GM12878 (cell line): ENCODE data around the gene PAK6. TPM values are rescaled to one million over a fixed set of nuclear protein-coding genes. Genes with fewer than 3 reads are reported as not detected.

Experiments
- ATAC-seq: fragments of 200-7000 bp; cut with Tn5 transposase; 3 replicates; pipeline ENCODE4 v1.9.1; 2020; ENCODE audit warnings: mild to moderate bottlenecking, moderate library complexity
- BruUV-seq: library from RNA; stranded (reverse); fragments of 400-500 nt; replicated peaks from 2 replicates; lab custom pipeline; 2021; lab: Mats Ljungman, UMichigan
- CTCF ChIA-PET: fragments of 300-600 bp; sonication (Branson Sonifier 250); formaldehyde crosslinking; extraction: SDS; loops from one replicate; lab custom pipeline; 2021; ENCODE audit warnings: inconsistent platforms; lab: Yijun Ruan, JAX
- POLR2A ChIA-PET: fragments of 350-600 bp; formaldehyde crosslinking; extraction: SDS; loops from one replicate; lab custom pipeline; 2021; ENCODE audit warnings: inconsistent platforms; lab: Charles Lee
- RAD21 ChIA-PET: fragments of 300-600 bp; sonication (Branson Sonifier 250); formaldehyde crosslinking; loops from one replicate; lab custom pipeline; 2023; ENCODE audit warnings: antibody characterized with exemption; ENCODE audit not compliant: unreplicated experiment; lab: Charles Lee
- SMC1A ChIA-PET: fragments of 300-600 bp; sonication (Branson Sonifier 250); formaldehyde crosslinking; loops from one replicate; lab custom pipeline; 2023; ENCODE audit not compliant: unreplicated experiment, uncharacterized antibody; lab: Charles Lee
- DNase-seq: peaks from one replicate; pipeline ENCODE4 v3.0.0-alpha.2; 2011; ENCODE audit warnings: low read depth, low spot score
- FAIRE-seq: peaks from 3 replicates; lab custom pipeline; 2011; peaks lifted over from hg19 to GRCh38; lab: Jason Lieb, UNC
- H2AFZ ChIP-seq: 2 replicates; pipeline ENCODE4 v1.6.0; 2011; ENCODE audit warnings: low read depth, low read length, control low read depth; ENCODE audit not compliant: control insufficient read depth
- H3K27ac ChIP-seq: 2 replicates; pipeline ENCODE4 v1.5.1; 2011; ENCODE audit warnings: control low read depth; ENCODE audit not compliant: control insufficient read depth, insufficient read depth
- H3K27me3 ChIP-seq, 2 experiments: replicated peaks in 1 of 2; 2 replicates each; pipeline versions ENCODE4 v1.6.0 to v1.6.1; 2011; ENCODE audit warnings: low read length in 1 of 2; ENCODE audit not compliant: control insufficient read depth in 2 of 2, insufficient read depth in 2 of 2
- H3K36me3 ChIP-seq, 2 experiments: 2 replicates each; pipeline ENCODE4 v1.5.1; 2011; ENCODE audit warnings: low read length in 1 of 2; ENCODE audit not compliant: control insufficient read depth in 2 of 2, insufficient read depth in 2 of 2
- H3K4me1 ChIP-seq: 2 replicates; pipeline ENCODE4 v1.6.1; 2011; ENCODE audit warnings: mild to moderate bottlenecking, low read length, moderate library complexity, mixed read lengths; ENCODE audit not compliant: control insufficient read depth, insufficient read depth
- H3K4me2 ChIP-seq: 2 replicates; pipeline ENCODE4 v1.6.0; 2011; ENCODE audit warnings: control low read depth; ENCODE audit not compliant: control insufficient read depth, insufficient read depth
- H3K4me3 ChIP-seq: fragments of 200-600 bp; sonication (generic); 2 replicates; pipeline ENCODE4 v1.5.1; 2016
- H3K79me2 ChIP-seq: 2 replicates; pipeline ENCODE4 v1.6.0; 2011; ENCODE audit warnings: low read length; ENCODE audit not compliant: control insufficient read depth, insufficient read depth
- H3K9ac ChIP-seq: 2 replicates; pipeline ENCODE4 v1.8.0; 2011; ENCODE audit warnings: low read length, control low read depth, mixed read lengths; ENCODE audit not compliant: control insufficient read depth, insufficient read depth
- H3K9me3 ChIP-seq: replicated peaks from 3 replicates; pipeline ENCODE4 v1.5.1; 2011; ENCODE audit warnings: mild to moderate bottlenecking, low read length; ENCODE audit not compliant: control insufficient read depth, insufficient read depth
- H4K20me1 ChIP-seq: 2 replicates; pipeline ENCODE4 v1.6.0; 2011; ENCODE audit not compliant: control insufficient read depth, insufficient read depth
- BACH1 ChIP-seq: fragments of 450-650 bp; IDR thresholded peaks from 2 replicates; pipeline ENCODE4 v1.6.1; 2017; ENCODE audit warnings: mild to moderate bottlenecking, borderline replicate concordance
- BMI1 ChIP-seq: fragments of 450-650 bp; IDR thresholded peaks from 2 replicates; pipeline ENCODE4 v1.6.1; 2016; ENCODE audit warnings: mild to moderate bottlenecking, moderate library complexity, borderline replicate concordance
- CHD1 ChIP-seq: IDR thresholded peaks from 2 replicates; pipeline ENCODE4 v1.6.1; 2012; ENCODE audit warnings: low read depth, low read length, improper control_type of control experiment
- GABPA ChIP-seq: IDR thresholded peaks from 2 replicates; pipeline ENCODE4 v1.6.1; 2014; ENCODE audit warnings: antibody characterized with exemption, low read depth, mild to moderate bottlenecking, inconsistent platforms
- NFIC ChIP-seq: IDR thresholded peaks from 2 replicates; pipeline ENCODE4 v1.6.1; 2012; ENCODE audit warnings: low read depth, mild to moderate bottlenecking, inconsistent platforms, low read length, moderate library complexity
- NRF1 ChIP-seq: conservative IDR thresholded peaks from 2 replicates; pipeline ENCODE4 v1.6.1; 2011; ENCODE audit warnings: mild to moderate bottlenecking, low read depth, low read length, improper control_type of control experiment
- POLR2AphosphoS5 ChIP-seq: IDR thresholded peaks from 2 replicates; pipeline ENCODE4 v1.6.1; 2011; ENCODE audit warnings: mild to moderate bottlenecking, low read length, inconsistent platforms
- RB1 ChIP-seq: fragments of 450-650 bp; formaldehyde crosslinking; IDR thresholded peaks from 2 replicates; pipeline ENCODE4 v1.6.1; 2017; ENCODE audit warnings: mild to moderate bottlenecking, borderline replicate concordance
- YBX1 ChIP-seq: fragments of 450-650 bp; IDR thresholded peaks from 2 replicates; pipeline ENCODE4 v1.6.1; 2016; ENCODE audit warnings: antibody characterized with exemption
- ZNF24 ChIP-seq: fragments of 450-650 bp; IDR thresholded peaks from 2 replicates; pipeline ENCODE4 v1.6.1; 2017; ENCODE audit warnings: antibody characterized with exemption, mild to moderate bottlenecking
- ZNF274 ChIP-seq: IDR thresholded peaks from one replicate; pipeline ENCODE4 v1.8.0; 2011; ENCODE audit not compliant: insufficient read length, insufficient read depth
- WGBS: methylation state at CpG from one replicate; pipeline ENCODE4 v1.1.6; 2016; ENCODE audit warnings: low lambda C conversion rate; ENCODE audit not compliant: insufficient replicate concordance, insufficient coverage; ENCODE audit errors: missing lambda C conversion rate; 5-methylcytosine and 5-hydroxymethylcytosine counted together
- in situ Hi-C: fragments of 300-500 bp; cut with MboI; formaldehyde crosslinking; loops from 9 replicates; pipeline ENCODE4 v1.14.3; 2018; ENCODE audit warnings: mixed read lengths
- intact Hi-C: fragments of 100-400 bp; cut with micrococcal nuclease; formaldehyde crosslinking; loops from one replicate; pipeline ENCODE4 v1.14.2; 2022; ENCODE audit not compliant: unreplicated experiment
- polyA plus RNA-seq, 11 experiments: library from polyadenylated mRNA; depleted of rRNA in 4 of 11; unstranded in 6 of 11; stranded (reverse) in 5 of 11; fragments of >200 nt; fragmentation: Nextera tagmentation in 4 of 11; fragmentation: Illumina TruSeq in 1 of 11; extraction: Ambion mirVana in 4 of 11; extraction: Trizol in 1 of 11; gene quantifications; 1 replicate in 1 of 11; 2 replicates in 10 of 11; pipeline versions ENCODE4 v1.2.1 to v1.2.3, GENCODE V29; 2011 to 2016; ENCODE audit warnings: inconsistent platforms in 2 of 11, missing spikeins in 2 of 11, low read depth in 1 of 11
- total RNA-seq, 4 experiments: library from RNA; depleted of rRNA in 3 of 4; stranded (reverse); fragments of >200 nt in 3 of 4; fragmentation: Illumina TruSeq in 1 of 4; extraction: Trizol in 1 of 4; gene quantifications; 2 replicates each; pipeline versions ENCODE4 v1.2.1 to v1.2.3, GENCODE V29; 2013 to 2021
- TF ChIP-seq, protein P1 (sequence below): fragments of 450-650 bp; IDR thresholded peaks from 2 replicates; pipeline ENCODE4 v1.6.1; 2017; ENCODE audit warnings: mild to moderate bottlenecking, moderate library complexity
- TF ChIP-seq, protein P2 (sequence below): fragments of 450-650 bp; IDR thresholded peaks from 2 replicates; pipeline ENCODE4 v1.6.1; 2014; ENCODE audit warnings: mild to moderate bottlenecking
- TF ChIP-seq, protein P3 (sequence below): fragments of 450-650 bp; IDR thresholded peaks from 2 replicates; pipeline ENCODE4 v1.6.1; 2016; ENCODE audit warnings: mild to moderate bottlenecking

The PAK6 gene
- total and polyA plus RNA-seq, 10 of the 15 experiments (the other 5 are each of a cell fraction or from before 2014, with no cell fraction given), result 0.07 to 0.92 (median 0.31) TPM; not detected in 2

DNA sequence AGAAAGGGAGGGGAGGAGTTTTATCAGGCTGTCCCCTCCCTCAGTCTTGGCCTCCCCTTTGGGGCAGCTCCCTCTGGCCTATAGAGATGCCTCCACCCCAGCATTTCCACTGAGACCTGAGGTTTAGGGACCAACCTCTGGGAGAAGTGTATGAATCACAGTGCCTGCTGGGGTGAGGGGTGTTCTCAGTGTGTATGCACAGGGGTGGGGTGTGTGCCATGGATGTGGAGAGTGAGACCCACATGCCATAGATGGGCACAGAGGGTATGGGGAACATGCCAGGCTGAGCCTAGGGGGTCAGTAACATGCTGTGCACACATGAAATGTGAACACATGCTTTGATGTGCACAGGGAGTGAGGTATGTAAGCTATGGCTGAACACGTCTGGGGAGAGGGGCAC lies 56.4 kb downstream of the PAK6 start:
- no peaks in the 10 kb centered on the region for H3K4me1 ChIP-seq
- no peak overlapping the region for H2AFZ ChIP-seq
- no peaks in the 10 kb centered on the region for H3K36me3 ChIP-seq
- in situ Hi-C loops (no loop called here), intact Hi-C loops (no loop called here)
- no peaks in the 10 kb centered on the region for H4K20me1 ChIP-seq
- CTCF ChIA-PET, result interaction anchor here (0.8 to 1.0 kb wide), 2 partner anchors 15 to 18 kb away, joined by 3 to 4 read pairs; no protein-coding TSS in a partner anchor
- DNase-seq (no peak), ATAC-seq (no peak)
- H3K27me3 ChIP-seq, result no peaks in the 10 kb centered on the region; a peak in 2 of 4 replicates
- H3K4me2 ChIP-seq, result no peak overlapping the region
- POLR2A ChIA-PET, result interaction anchor here (0.6 kb wide), 1 partner anchor 10 kb away, joined by 4 read pairs; no protein-coding TSS in a partner anchor
- H3K9me3 ChIP-seq, result no peaks in the 10 kb centered on the region
- no peak overlapping the region for H3K4me3 ChIP-seq
- no peak overlapping the region for H3K27ac ChIP-seq
- no peak overlapping the region for H3K9ac ChIP-seq
- RAD21 ChIA-PET, result no interaction called here
- TF ChIP-seq, protein P1, sequence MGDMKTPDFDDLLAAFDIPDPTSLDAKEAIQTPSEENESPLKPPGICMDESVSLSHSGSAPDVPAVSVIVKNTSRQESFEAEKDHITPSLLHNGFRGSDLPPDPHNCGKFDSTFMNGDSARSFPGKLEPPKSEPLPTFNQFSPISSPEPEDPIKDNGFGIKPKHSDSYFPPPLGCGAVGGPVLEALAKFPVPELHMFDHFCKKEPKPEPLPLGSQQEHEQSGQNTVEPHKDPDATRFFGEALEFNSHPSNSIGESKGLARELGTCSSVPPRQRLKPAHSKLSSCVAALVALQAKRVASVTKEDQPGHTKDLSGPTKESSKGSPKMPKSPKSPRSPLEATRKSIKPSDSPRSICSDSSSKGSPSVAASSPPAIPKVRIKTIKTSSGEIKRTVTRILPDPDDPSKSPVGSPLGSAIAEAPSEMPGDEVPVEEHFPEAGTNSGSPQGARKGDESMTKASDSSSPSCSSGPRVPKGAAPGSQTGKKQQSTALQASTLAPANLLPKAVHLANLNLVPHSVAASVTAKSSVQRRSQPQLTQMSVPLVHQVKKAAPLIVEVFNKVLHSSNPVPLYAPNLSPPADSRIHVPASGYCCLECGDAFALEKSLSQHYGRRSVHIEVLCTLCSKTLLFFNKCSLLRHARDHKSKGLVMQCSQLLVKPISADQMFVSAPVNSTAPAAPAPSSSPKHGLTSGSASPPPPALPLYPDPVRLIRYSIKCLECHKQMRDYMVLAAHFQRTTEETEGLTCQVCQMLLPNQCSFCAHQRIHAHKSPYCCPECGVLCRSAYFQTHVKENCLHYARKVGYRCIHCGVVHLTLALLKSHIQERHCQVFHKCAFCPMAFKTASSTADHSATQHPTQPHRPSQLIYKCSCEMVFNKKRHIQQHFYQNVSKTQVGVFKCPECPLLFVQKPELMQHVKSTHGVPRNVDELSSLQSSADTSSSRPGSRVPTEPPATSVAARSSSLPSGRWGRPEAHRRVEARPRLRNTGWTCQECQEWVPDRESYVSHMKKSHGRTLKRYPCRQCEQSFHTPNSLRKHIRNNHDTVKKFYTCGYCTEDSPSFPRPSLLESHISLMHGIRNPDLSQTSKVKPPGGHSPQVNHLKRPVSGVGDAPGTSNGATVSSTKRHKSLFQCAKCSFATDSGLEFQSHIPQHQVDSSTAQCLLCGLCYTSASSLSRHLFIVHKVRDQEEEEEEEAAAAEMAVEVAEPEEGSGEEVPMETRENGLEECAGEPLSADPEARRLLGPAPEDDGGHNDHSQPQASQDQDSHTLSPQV, result no peak
- TF ChIP-seq, protein P2, sequence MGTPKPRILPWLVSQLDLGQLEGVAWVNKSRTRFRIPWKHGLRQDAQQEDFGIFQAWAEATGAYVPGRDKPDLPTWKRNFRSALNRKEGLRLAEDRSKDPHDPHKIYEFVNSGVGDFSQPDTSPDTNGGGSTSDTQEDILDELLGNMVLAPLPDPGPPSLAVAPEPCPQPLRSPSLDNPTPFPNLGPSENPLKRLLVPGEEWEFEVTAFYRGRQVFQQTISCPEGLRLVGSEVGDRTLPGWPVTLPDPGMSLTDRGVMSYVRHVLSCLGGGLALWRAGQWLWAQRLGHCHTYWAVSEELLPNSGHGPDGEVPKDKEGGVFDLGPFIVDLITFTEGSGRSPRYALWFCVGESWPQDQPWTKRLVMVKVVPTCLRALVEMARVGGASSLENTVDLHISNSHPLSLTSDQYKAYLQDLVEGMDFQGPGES, result no peak
- TF ChIP-seq YBX1, result no peak
- TF ChIP-seq, protein P3, sequence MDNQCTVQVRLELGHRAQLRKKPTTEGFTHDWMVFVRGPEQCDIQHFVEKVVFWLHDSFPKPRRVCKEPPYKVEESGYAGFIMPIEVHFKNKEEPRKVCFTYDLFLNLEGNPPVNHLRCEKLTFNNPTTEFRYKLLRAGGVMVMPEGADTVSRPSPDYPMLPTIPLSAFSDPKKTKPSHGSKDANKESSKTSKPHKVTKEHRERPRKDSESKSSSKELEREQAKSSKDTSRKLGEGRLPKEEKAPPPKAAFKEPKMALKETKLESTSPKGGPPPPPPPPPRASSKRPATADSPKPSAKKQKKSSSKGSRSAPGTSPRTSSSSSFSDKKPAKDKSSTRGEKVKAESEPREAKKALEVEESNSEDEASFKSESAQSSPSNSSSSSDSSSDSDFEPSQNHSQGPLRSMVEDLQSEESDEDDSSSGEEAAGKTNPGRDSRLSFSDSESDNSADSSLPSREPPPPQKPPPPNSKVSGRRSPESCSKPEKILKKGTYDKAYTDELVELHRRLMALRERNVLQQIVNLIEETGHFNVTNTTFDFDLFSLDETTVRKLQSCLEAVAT, result no peak
- TF ChIP-seq ZNF274, result no peak
- TF ChIP-seq BMI1, result no peak
- TF ChIP-seq CHD1, result no peak
- TF ChIP-seq ZNF24, result no peak
- no peak for TF ChIP-seq POLR2AphosphoS5
- TF ChIP-seq NFIC, result no peak
- TF ChIP-seq NRF1, result no peak
- no peak for TF ChIP-seq GABPA
- no peak for TF ChIP-seq RB1
- TF ChIP-seq BACH1, result no peak
- TF ChIP-seq, all 136 proteins: peak for 0
- 5% methylated on average over 1 of the region's 1 CpG for WGBS
- no peaks in the 10 kb centered on the region for H3K79me2 ChIP-seq
- SMC1A ChIA-PET, result no interaction called here
- no TSS peak for BruUV-seq
- FAIRE-seq, result no peak
